ENCODE data around the gene HBB. TPM values are rescaled to one million over a fixed set of nuclear protein-coding genes. Genes with fewer than 3 reads are reported as not detected.

The HBB gene
- total RNA-seq, 1 experiment from 2014 or later, result not detected

GRCh38 chr11:5223146-5223545 is 3.7 kb downstream of the HBB start:
- H3K79me2 ChIP-seq (ENCODE audit: insufficient read depth, low read length), result no peaks in the 10 kb centered on the region
- Mint-ChIP-seq H3K4me3 (no peak overlapping the region), H3K27me3 (ENCODE audit: low read depth) (no peaks in the 10 kb centered on the region), H3K9me3 (peaks cover 27 to 31% of the 10 kb centered on the region in 2 experiments), H3K4me1 (no peaks in the 10 kb centered on the region), H3K36me3 (ENCODE audit: insufficient read depth in 1 of 3, low read depth in 3 of 3) (peaks cover 6 to 24% (median 16%) of the 10 kb centered on the region in 3 experiments; a peak in 6 of 7 replicates), H3K27ac (0 out of 7 replicates have a peak overlapping the region, but pooled peaks of 1 of the 3 experiments have one; percentile 55)
- no peak overlapping the region for H2BK5ac ChIP-seq (ENCODE audit: insufficient read length, low read length)
- H3K27me3 ChIP-seq (ENCODE audit: insufficient read depth, low read length), result no peaks in the 10 kb centered on the region
- no peaks in the 10 kb centered on the region for H3K9me3 ChIP-seq (ENCODE audit: control insufficient read depth, low read depth, low read length)
- no peaks in the 10 kb centered on the region for H4K20me1 ChIP-seq (ENCODE audit: control insufficient read depth, insufficient read depth, insufficient read length)
- no peak overlapping the region for H2BK20ac ChIP-seq (ENCODE audit: low read depth, low read length, poor library complexity, severe bottlenecking)
- H3K23ac ChIP-seq (ENCODE audit: insufficient read length, low read depth, low read length), result no peak overlapping the region
- no peak overlapping the region for H2AFZ ChIP-seq (ENCODE audit: low read length)
- no peak overlapping the region for H3K4me2 ChIP-seq (ENCODE audit: insufficient read depth, insufficient read length, low read length)
- WGBS (ENCODE audit: extremely low coverage, insufficient read length, low lambda C conversion rate), result no CpG with 5 or more reads among the region's 6 CpGs
- H3K18ac ChIP-seq (ENCODE audit: insufficient read length, low read depth, low read length), result no peak overlapping the region
- H4K91ac ChIP-seq (ENCODE audit: insufficient read length, low read depth, low read length), result no peak overlapping the region
- no peaks in the 10 kb centered on the region for H3K4me1 ChIP-seq (ENCODE audit: insufficient read depth, low read length)
- no peak overlapping the region for H2BK15ac ChIP-seq (ENCODE audit: low read depth, low read length)
- no peak for DNase-seq
- no peak overlapping the region for H3K56ac ChIP-seq (ENCODE audit: insufficient read length, low read depth, low read length)
- no peak for TF ChIP-seq CTCF (conservative IDR thresholded peaks at IDR 0.05)
- no peak overlapping the region for H4K8ac ChIP-seq (replicated peaks; ENCODE audit: insufficient read length, low read depth, low read length)
- H2BK120ac ChIP-seq (ENCODE audit: low read depth, low read length, poor library complexity, severe bottlenecking), result no peak overlapping the region
- H3K79me1 ChIP-seq (ENCODE audit: insufficient read depth, low read depth, low read length, poor library complexity, severe bottlenecking), result no peaks in the 10 kb centered on the region
- no peak overlapping the region for H3K27ac ChIP-seq (ENCODE audit: insufficient read length, low read depth, low read length)
- H3K23me2 ChIP-seq (ENCODE audit: insufficient read length, low read depth, low read length, poor library complexity, severe bottlenecking), result no peaks in the 10 kb centered on the region
- no peak overlapping the region for H3K4ac ChIP-seq (ENCODE audit: low read depth, low read length)
- no peak overlapping the region for H3T11ph ChIP-seq (ENCODE audit: low read length)
- no peak overlapping the region for H4K5ac ChIP-seq (ENCODE audit: insufficient read length, low read depth, low read length)
- H3K9ac ChIP-seq (ENCODE audit: extremely low read depth, insufficient read length, low read length), result no peak overlapping the region
- H2BK12ac ChIP-seq (ENCODE audit: insufficient read length, low read depth, low read length), result no peak overlapping the region
- H2AK5ac ChIP-seq (ENCODE audit: insufficient read length, low read length), result no peak overlapping the region
- no peak overlapping the region for H3K14ac ChIP-seq (ENCODE audit: insufficient read depth, low read length)

Measured in H9 (cell line).